ENCODE results near the gene WNT11.

The WNT11 gene

DNA sequence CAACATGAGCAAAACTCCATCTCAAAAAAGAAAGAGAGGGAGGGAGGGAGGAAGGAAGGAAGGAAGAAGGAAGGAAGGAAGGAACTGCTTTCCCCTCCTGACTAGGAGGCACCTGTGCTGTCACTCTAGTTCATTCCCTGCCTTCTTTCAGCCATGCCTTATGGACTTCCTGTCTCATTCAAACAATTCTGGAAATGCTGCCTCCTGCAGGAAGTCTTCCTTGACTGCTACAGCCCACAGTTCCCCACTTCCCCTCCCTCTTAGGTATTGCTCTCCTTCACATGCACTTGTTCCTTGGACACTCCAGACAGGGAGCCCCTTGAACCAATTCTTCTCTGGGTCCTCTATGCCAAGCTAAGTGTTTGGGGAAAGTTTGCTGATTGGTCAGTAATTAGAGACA, 31.6 kb upstream of the WNT11 start:
- no peak for DNase-seq (ENCODE audit: low spot score)

GRCh38 chr11:76237000-76237649, 30.8 kb upstream of the WNT11 start:
- DNase-seq (ENCODE audit: low spot score) = no peak

GRCh38 chr11:76236092-76236999, 30.0 kb upstream of the WNT11 start:
- DNase-seq (ENCODE audit: low spot score) = no peak

DNA sequence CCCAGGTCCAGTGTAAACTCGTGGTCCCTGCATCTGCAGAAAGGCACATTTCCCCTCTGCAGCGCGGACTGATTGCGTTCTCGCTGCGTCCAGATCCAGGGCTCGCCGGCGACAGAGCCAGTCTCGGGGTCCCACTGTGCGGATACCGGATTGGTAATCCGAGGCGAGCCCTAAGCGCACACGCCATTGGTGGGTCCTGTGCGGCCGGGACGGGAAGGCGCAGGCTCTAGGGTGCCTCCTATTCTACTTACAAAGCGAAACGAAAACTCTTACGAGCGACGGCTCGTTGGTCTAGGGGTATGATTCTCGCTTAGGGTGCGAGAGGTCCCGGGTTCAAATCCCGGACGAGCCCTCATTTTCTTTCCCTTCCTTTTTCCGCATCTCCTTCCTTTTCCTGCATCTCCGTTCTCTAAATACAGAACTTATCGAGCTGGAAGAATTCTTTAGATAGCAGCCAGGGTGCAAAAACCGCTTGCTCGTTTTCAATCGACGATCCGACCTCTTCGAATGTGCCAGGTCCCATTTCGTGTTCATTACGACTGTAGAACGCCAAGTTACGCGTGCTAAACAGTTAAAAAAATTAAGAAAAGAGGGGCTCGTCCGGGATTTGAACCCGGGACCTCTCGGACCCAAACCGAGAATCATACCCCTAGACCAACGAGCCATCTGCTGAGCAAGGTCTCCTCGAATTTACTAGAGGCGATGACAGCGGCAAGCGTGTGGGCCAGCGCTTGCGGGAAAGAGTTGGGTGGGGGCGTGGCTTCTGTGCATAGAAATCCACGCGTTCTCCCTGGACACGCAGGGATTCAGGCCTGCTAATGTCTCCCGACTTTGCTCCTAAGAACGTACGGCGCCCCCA, 29.2 kb upstream of the WNT11 start:
- DNase-seq (ENCODE audit: low spot score) = peak; percentile 89

- no peak for DNase-seq (ENCODE audit: low spot score)
Observed at GRCh38 chr11:76234416-76235232, 28.3 kb upstream of the WNT11 start.

DNA sequence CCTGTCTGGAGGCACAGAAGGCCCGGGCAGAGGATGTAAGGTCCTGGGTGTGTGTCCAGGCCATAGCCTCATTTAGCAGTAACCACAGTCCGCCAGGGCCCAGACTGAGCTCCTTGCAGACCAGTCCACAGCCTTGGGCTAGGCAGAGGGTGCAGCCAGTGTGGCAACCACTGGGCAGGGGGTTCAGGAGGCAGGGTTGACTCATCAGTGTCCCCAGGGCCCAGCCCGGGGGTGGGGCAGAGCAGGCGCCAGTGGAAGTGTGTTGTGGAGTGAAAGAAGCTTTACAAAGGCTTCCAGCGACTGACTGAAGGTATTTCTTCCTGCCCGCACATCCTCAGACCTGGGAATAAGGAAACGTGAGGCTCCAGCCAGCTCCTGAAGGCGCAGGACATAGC, 27.7 kb upstream of the WNT11 start:
- no peak for DNase-seq (ENCODE audit: low spot score)

DNA sequence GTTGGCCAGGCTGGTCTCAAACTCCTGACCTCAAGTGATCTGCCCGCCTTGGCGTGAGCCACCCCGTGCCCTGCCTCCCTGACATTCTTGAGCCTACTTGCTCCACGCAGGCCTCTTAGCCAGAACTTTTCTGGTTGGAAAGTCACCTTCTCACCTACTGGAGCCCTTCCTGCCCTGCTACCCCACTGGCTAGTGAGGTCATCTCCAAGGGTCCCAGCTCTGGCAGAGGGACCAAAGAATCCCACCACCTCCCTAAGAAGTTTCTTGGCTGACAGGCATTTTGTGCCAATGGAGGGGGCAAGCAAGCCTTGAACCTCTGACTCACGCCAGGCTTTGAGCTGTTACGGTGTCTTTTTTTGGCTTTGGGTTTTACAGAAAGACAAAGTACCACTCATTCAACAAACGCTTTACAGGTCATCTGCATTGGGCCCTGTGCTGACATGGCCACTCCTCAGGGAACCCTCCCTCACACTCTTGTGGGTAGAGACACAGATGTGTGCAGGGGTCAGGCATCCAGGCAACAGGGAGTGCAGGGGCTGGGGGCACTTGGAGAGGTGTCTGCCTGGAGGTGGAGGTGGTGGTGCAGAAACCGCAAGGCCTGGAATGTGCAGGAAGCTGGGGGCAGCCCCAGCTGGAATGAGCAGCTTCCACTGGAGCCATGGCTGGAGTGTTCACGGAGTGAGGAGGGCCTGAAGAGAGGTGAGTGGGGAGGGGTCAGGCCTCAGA, 27.1 kb upstream of the WNT11 start:
- no peak for DNase-seq (ENCODE audit: low spot score)

DNA sequence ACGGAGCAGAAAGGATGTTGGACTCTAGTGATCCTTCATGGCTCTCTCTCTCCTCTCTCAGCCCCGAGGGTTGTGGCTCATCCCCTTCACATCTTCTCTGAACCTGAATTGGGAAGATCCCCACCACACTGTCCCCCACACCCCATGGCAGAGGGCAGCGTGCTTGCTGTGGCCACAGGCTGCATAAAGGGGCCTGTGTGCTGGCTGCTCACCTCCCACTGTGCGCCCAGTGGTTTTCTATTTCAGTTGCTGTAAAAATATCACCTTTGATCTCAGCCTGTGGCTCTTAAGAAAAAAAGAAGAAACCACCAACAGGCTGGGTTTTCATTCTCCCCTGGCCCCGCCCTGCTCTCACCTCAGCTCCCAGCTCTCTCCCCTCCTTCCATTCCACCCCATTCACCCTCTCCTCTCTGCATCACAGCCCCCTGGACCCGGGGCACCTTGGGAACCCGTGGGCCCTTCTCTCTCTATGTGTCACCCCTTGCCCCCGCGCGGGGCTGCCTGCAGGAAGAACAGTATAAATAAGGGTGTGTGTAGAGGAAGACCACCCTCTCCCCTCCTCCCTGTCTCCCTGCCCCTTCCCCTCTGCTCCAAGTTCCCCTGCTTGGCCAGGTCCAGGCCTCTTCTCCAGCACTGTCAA, 25.8 kb upstream of the WNT11 start:
- DNase-seq (ENCODE audit: low spot score) = no peak

GRCh38 chr11:76231121-76231738, 24.9 kb upstream of the WNT11 start:
- DNase-seq (ENCODE audit: low spot score) = no peak

DNA sequence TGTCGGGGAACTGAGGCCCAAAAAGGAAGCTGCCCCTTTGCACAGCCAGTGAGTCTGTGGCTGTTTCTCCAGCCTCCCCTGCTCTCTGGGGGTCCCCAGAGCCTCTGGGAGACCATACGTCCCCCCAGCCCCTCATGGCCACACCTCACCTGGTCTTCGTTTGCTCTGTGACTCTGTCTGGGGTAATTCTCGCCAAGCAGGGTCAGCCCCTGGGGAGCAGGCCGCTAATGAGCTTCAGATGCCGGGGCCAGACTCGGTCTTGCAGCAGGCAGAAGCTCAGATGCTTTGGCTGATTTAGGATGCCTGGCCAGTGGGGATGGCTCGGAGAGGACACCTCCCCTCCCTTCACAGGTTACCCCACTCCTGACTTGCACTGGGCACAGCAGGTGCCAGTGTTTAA, 24.1 kb upstream of the WNT11 start:
- no peak for DNase-seq (ENCODE audit: low spot score)

- no peak for DNase-seq (ENCODE audit: low spot score)
Observed at GRCh38 chr11:76229690-76230240, 23.5 kb upstream of the WNT11 start.

DNA sequence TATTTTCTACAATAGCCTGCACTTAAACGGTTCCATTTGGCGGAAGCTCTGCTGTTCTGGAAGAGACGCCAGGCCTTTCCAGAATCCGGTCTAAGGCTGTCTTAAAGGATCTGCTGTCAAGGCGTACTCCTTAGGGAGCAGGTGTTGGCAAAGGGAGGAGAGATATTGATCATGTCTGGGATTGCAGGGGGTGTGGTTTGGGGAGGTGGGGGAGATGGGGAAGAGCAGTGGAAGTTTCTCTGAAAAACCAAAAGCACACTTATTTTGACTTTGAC, 22.5 kb upstream of the WNT11 start:
- no peak for DNase-seq (ENCODE audit: low spot score)

DNA sequence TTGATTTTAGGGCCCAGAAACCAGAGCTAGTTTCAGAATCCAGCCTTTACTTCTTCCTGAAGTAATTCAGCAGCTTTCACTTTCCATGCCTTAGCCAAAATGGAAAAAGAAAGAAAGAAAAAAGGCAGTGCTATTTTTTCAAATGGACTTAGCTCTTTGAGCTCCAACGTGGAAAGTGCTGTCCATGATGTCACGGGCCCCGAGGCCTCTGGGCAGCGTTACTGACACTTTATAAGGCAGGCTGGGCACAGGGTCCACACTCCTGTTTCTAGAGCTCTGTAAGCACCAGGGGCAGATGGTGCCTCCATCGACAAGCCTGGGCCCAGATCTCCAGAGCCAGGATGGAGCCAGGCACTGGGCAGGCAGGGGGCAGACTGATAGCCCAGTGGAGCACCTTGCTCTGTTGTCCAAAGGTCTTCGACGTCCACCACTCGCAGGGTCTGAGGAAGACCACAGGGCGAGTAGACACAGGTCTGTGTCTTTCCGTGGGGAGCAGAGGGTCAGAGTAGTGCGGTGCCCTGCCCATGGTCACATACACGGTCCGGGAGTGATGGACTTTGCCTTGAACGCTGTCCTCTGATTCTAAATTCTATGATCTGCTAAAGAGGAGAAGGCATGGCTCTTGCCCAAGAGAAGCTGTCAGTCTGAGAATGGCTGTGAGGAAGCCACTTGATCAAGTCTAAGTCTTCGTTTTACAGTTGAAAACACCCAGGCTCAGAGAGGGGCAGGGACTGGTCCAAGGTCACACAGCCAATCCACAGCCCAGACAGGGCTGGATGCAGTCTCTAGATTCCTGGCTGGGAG, 22.0 kb upstream of the WNT11 start:
- DNase-seq (ENCODE audit: low spot score) = no peak

DNA sequence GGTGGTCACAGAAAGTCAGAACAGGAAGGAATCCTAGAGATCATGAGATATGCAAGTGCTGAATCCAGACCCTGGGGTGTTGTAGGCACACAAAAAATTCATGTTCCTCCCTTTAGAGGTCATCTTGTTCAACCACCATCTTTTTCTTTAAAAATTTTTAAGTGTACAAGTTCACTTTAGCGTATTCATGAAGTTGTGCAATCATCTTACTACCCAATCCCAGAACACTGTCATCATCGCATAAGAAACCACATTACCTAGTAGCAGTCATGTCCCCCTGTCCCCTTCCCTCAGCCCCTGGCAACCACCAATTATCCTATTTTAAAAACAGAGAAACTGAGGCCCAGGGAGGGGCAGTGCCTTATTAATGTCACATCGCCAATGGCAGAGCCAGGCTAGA, 20.3 kb upstream of the WNT11 start:
- no peak for DNase-seq (ENCODE audit: low spot score)

GRCh38 chr11:76225122-76225611, 18.9 kb upstream of the WNT11 start:
- DNase-seq (ENCODE audit: low spot score) = no peak

DNA sequence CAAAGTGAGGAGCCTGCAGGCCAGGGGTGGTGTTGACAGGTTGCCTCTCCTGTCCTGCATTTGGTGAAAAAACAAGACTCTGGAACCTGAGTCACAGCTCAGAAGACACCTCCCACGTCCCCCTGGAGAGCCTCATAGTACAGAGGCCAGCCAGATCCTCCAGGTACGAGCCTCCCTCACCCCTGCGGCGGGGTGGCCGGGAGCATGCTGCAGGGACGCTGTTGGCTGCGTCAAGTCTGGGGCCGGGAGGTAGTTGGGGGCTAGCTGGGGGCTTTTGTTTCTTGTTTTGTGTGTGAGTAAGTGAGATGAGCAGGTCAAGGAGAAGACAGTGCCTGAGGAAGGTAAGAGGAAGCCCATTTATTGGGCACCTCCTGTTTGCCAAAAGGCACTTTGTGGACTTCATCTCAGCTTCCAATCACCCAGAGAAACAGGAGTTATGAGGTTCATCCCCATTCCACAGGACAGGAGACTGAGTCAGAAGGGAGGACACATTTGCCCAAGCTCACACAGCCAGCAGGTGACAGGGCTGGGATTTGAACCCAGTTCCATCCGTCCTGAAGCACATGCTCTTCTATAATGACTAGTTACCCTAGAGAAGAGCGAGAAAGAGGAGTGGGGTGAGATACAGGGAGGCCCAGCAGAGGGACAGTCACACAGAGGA, 18.3 kb upstream of the WNT11 start:
- DNase-seq (ENCODE audit: low spot score) = no peak

DNA sequence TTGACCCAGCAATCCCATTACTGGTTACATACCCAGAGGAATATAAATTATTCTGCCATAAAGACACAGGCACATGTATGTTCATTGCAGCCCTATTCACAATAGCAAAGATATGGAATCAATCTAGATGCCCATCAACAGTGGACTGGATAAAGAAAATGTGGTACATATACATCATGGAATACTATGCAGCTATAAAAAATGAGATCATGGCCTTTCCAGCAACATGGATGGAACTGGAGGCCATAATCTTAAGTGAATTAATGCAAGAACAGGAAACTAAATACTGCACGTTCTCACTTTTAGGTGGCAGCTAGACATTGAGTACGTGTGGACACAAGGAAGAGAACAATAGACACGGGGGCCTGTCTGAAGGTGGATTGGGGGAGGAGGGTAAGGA, 15.1 kb upstream of the WNT11 start:
- DNase-seq (ENCODE audit: low spot score) = no peak

DNA sequence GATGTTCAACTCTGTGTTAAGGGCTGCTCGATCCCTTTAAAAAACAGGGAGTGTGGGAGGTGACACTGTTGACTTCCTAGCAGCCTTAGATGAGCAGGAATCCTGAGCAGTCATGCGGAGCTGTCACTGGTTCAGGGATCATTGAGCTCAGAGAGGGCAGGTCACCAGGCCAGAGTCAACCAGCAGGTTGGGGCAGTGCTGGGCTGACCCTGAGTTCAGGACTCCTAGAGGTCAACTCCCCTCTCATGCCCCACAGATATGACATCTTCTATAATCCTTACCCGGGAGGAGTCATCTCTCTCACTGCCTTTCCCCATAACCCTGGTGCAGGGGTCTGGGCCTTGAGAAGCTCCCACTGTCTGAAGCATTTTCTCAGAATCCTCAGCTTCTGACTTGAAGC, 12.9 kb upstream of the WNT11 start:
- no peak for DNase-seq (ENCODE audit: low spot score)

Data from COLO829 (cell line).